HPDE6-E6E7 (cell line): ENCODE results near the gene ZNF138.
A peak's percentile ranks its signal among the peaks of the same experiment; 100 is the strongest.
"Not testable (repeated sequence)": the region's sequence is repeated elsewhere in the genome, so short reads cannot be mapped to it uniquely, and the experiment has no call there.

Source experiments
- DNase-seq: peaks from one replicate; pipeline ENCODE4 v3.0.0; 2011; ENCODE audit warnings: missing footprints; ENCODE audit errors: extremely low spot score

ZNF138 gene

GRCh38 chr7:64838691-64839090 is 44.5 kb downstream of the ZNF138 start:
- no peak for DNase-seq

GRCh38 chr7:64839910-64840309 is 45.7 kb downstream of the ZNF138 start:
- DNase-seq, result no peak

GRCh38 chr7:64849250-64849923 is 55.2 kb downstream of the ZNF138 start:
- peak; percentile 54 for DNase-seq

- DNase-seq, result no peak
Observed at GRCh38 chr7:64849924-64850499, 55.8 kb downstream of the ZNF138 start.

- DNase-seq, result no peak
Observed at GRCh38 chr7:64853679-64854078, 59.5 kb downstream of the ZNF138 start.

- no peak for DNase-seq
Observed at GRCh38 chr7:64854969-64855368, 60.7 kb downstream of the ZNF138 start.

GRCh38 chr7:64863021-64863420 is 68.8 kb downstream of the ZNF138 start:
- DNase-seq, result no peak

GRCh38 chr7:64863530-64863929 is 69.3 kb downstream of the ZNF138 start:
- DNase-seq, result not testable (repeated sequence)

GRCh38 chr7:64863969-64864368 is 69.7 kb downstream of the ZNF138 start:
- no peak for DNase-seq

GRCh38 chr7:64867863-64868440 is 73.7 kb downstream of the ZNF138 start:
- DNase-seq, result no peak

- no peak for DNase-seq
Observed at GRCh38 chr7:64868499-64868898, 74.3 kb downstream of the ZNF138 start.

- DNase-seq, result no peak
Observed at GRCh38 chr7:64869121-64869725, 75.0 kb downstream of the ZNF138 start.

- no peak for DNase-seq
Observed at GRCh38 chr7:64869912-64870562, 75.8 kb downstream of the ZNF138 start.

GRCh38 chr7:64870656-64871055 is 76.4 kb downstream of the ZNF138 start:
- no peak for DNase-seq

GRCh38 chr7:64871761-64872160 is 77.5 kb downstream of the ZNF138 start:
- DNase-seq, result no peak

- no peak for DNase-seq
Observed at GRCh38 chr7:64872351-64873154, 78.3 kb downstream of the ZNF138 start.

GRCh38 chr7:64873155-64873500 is 78.9 kb downstream of the ZNF138 start:
- DNase-seq, result no peak

GRCh38 chr7:64873517-64873916 is 79.3 kb downstream of the ZNF138 start:
- no peak for DNase-seq

- DNase-seq, result no peak
Observed at GRCh38 chr7:64874114-64874513, 79.9 kb downstream of the ZNF138 start.

GRCh38 chr7:64874562-64875250 is 80.5 kb downstream of the ZNF138 start:
- no peak for DNase-seq

GRCh38 chr7:64875258-64875657 is 81.0 kb downstream of the ZNF138 start:
- no peak for DNase-seq
